Endothelial cell of umbilical vein (primary cell): ENCODE results near the gene FKBP2. TPM values are rescaled to one million over a fixed set of nuclear protein-coding genes. Genes with fewer than 3 reads are reported as not detected.

Source experiments
- BruUV-seq: library from RNA; stranded (reverse); fragments of 400-500 nt; replicated peaks from 2 replicates; lab custom pipeline; 2021; lab: Mats Ljungman, UMichigan
- CTCF ChIA-PET: fragments of 300-600, 350-600 bp; sonication (Branson Sonifier 250); formaldehyde crosslinking; loops from one replicate; lab custom pipeline; 2021; ENCODE audit warnings: antibody characterized with exemption, inconsistent platforms; lab: Charles Lee
- POLR2A ChIA-PET: fragments of 300-600, 350-600 bp; sonication (Branson Sonifier 250); formaldehyde crosslinking; loops from one replicate; lab custom pipeline; 2021; ENCODE audit warnings: antibody characterized with exemption, inconsistent platforms; lab: Charles Lee
- DNase-seq: peaks from one replicate; pipeline ENCODE4 v3.0.0-alpha.2; 2011; ENCODE audit warnings: low read depth, low spot score
- FAIRE-seq: peaks from 2 replicates; lab custom pipeline; 2011; peaks lifted over from hg19 to GRCh38; lab: Jason Lieb, UNC
- H2AFZ ChIP-seq: 2 replicates; pipeline ENCODE4 v1.6.0; 2012; ENCODE audit warnings: low read depth, low read length, control low read depth, inconsistent platforms
- H3K27ac ChIP-seq: 2 replicates; pipeline ENCODE4 v1.5.1; 2011; ENCODE audit warnings: low read depth, mild to moderate bottlenecking, control low read depth, low read length, moderate library complexity; ENCODE audit not compliant: insufficient read depth
- H3K27me3 ChIP-seq, 2 experiments: 2 replicates each; pipeline versions ENCODE4 v1.6.0 to v1.6.1; 2011; ENCODE audit warnings: low read length in 2 of 2, mixed read lengths in 1 of 2; ENCODE audit not compliant: control insufficient read depth in 2 of 2, insufficient read depth in 2 of 2
- H3K36me3 ChIP-seq, 2 experiments: 2 replicates in 1 of 2; 3 replicates in 1 of 2; pipeline ENCODE4 v1.5.1; 2011; ENCODE audit warnings: low read length in 2 of 2, mild to moderate bottlenecking in 1 of 2, moderate library complexity in 1 of 2; ENCODE audit not compliant: control insufficient read depth in 2 of 2, insufficient read depth in 2 of 2; ENCODE audit errors: extremely low read depth in 1 of 2
- H3K4me1 ChIP-seq: 3 replicates; pipeline ENCODE4 v1.5.1; 2011; ENCODE audit warnings: mild to moderate bottlenecking, low read length; ENCODE audit not compliant: control insufficient read depth, insufficient read depth; ENCODE audit errors: extremely low read depth
- H3K4me2 ChIP-seq: 2 replicates; pipeline ENCODE4 v1.6.1; 2011; ENCODE audit warnings: low read length, control low read depth, mixed read lengths; ENCODE audit not compliant: insufficient read depth
- H3K4me3 ChIP-seq, 3 experiments: fragments of 200-600 bp in 1 of 3; sonication (generic), shearing (Covaris generic) in 1 of 3; replicated peaks in 1 of 3; 2 replicates each; pipeline ENCODE4 v1.5.1; 2011 to 2016; ENCODE audit warnings: control low read depth in 3 of 3, low read length in 3 of 3, mild to moderate bottlenecking in 2 of 3, inconsistent platforms in 1 of 3, low read depth in 1 of 3, moderate library complexity in 1 of 3; ENCODE audit not compliant: insufficient read depth in 1 of 3
- H3K79me2 ChIP-seq: 2 replicates; pipeline ENCODE4 v1.6.0; 2012; ENCODE audit warnings: low read length, inconsistent platforms; ENCODE audit not compliant: control insufficient read depth, insufficient read depth
- H3K9ac ChIP-seq: replicated peaks from 2 replicates; pipeline ENCODE3; 2011; ENCODE audit warnings: low read length, control low read depth; ENCODE audit not compliant: insufficient read depth; ENCODE audit errors: extremely low read depth
- H3K9me1 ChIP-seq: replicated peaks from 3 replicates; pipeline ENCODE4 v1.6.0; 2011; ENCODE audit warnings: mild to moderate bottlenecking, low read length; ENCODE audit not compliant: control insufficient read depth, insufficient read depth; ENCODE audit errors: extremely low read depth
- H3K9me3 ChIP-seq: replicated peaks from 2 replicates; pipeline ENCODE4 v1.5.1; 2012; ENCODE audit warnings: low read length, inconsistent platforms; ENCODE audit not compliant: control insufficient read depth, insufficient read depth
- H4K20me1 ChIP-seq: replicated peaks from 2 replicates; pipeline ENCODE3; 2011; ENCODE audit warnings: mild to moderate bottlenecking, low read length; ENCODE audit not compliant: control insufficient read depth, insufficient read depth; ENCODE audit errors: extremely low read depth
- FOS ChIP-seq: IDR thresholded peaks from 2 replicates; pipeline ENCODE4 v1.6.1; 2011; ENCODE audit warnings: mild to moderate bottlenecking, low read length, moderate library complexity, borderline replicate concordance; ENCODE audit not compliant: insufficient read depth
- JUN ChIP-seq: IDR thresholded peaks from 2 replicates; pipeline ENCODE4 v1.6.1; 2011; ENCODE audit warnings: borderline replicate concordance, low read depth; ENCODE audit not compliant: insufficient read length, insufficient read depth
- POLR2A ChIP-seq: IDR thresholded peaks from 2 replicates; pipeline ENCODE4 v1.6.1; 2012; ENCODE audit warnings: low read depth, mild to moderate bottlenecking, control low read depth, low read length
- POLR2AphosphoS5 ChIP-seq: IDR thresholded peaks from 2 replicates; pipeline ENCODE4 v1.6.1; 2012; ENCODE audit warnings: low read depth, mild to moderate bottlenecking, control low read depth, low read length, moderate library complexity; ENCODE audit not compliant: insufficient read depth
- dilution Hi-C: fragments of 300-500 bp; cut with MboI; formaldehyde crosslinking; loops from one replicate; pipeline ENCODE4 v1.15.0; 2019; ENCODE audit warnings: low sequenced_read_pairs; ENCODE audit not compliant: extremely low pct_ligation_motif_present
- intact Hi-C: fragments of 100-400 bp; cut with micrococcal nuclease; formaldehyde crosslinking; loops from one replicate; pipeline ENCODE4 v1.10.0; 2022
- polyA plus RNA-seq, 4 experiments: library from polyadenylated mRNA; depleted of rRNA in 3 of 4; stranded (reverse) in 3 of 4; unstranded in 1 of 4; fragments of >200 nt; gene quantifications; 2 replicates each; pipeline versions ENCODE4 v1.2.1 to v1.2.3, GENCODE V29; 2011 to 2012; ENCODE audit warnings: missing spikeins in 1 of 4
- total RNA-seq: library from RNA; stranded (reverse); gene quantifications from 2 replicates; pipeline ENCODE4 v1.2.3, GENCODE V29; 2021
- TF ChIP-seq, protein P1 (sequence below), 2 donors: IDR thresholded peaks; 1 replicate in 1 of 2; 2 replicates in 1 of 2; pipeline ENCODE4 v1.5.1; 2011; ENCODE audit warnings: low read length in 2 of 2, mild to moderate bottlenecking in 2 of 2, moderate library complexity in 2 of 2, control low read depth in 1 of 2, inconsistent platforms in 1 of 2, low read depth in 1 of 2; ENCODE audit not compliant: insufficient read depth in 1 of 2; ENCODE audit errors: extremely low read depth in 1 of 2

Gene FKBP2
- total and polyA plus RNA-seq, 2 donors (not counting 3 experiments of a cell fraction or from before 2014, with no cell fraction given), result 48.5 to 74.4 TPM

DNA sequence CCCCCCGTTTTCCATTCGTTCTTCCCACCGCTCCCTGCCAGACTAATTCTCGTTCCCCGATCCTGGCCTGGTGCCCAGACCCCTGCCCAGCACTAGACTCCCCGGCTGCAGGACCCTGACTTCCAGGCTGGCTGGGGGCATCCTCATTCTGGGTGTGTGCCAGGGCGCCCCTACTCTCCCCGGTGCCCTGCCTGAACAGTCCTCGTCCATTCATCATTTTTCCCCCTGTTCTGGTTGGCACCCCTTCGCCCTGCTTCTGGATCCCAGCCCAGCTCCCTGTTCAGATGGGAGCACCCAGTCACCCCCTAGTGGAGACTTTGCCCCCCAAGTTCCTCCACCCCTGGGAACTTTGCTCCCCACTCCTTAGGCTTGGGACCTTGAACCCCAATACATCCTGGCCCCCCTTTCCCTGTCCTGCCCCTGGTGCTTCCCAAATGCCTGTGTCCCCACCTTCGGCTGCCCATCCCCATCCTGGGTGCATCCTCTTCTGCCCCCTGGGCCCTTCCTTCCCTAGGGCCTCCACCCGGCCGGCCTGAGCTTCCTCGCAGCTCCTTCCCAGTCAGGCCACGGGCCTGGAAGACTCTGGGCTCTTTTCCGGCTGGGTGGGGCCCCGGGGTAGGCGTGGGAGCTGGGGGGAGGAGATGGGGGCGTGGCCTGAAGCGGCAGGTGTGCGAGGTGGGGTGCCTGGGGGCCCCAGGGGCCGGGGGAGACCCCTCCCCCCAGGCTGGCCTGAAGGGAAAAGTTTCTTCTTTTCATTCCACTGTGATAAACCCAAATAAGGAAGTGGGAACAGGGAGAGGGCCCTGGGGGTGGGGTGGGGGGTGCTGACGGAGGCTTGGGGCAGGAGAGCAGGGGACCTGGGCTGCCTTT, 11.3 kb downstream of the FKBP2 start:
- H3K4me3 ChIP-seq, result peak overlapping the region; percentile 80 to 93 (median 80)
- H3K9me1 ChIP-seq, result no peaks in the 10 kb centered on the region
- peaks cover 32% of the 10 kb centered on the region for H3K79me2 ChIP-seq
- dilution Hi-C loops, result no loop called here
- peak overlapping the region; percentile 86 for H3K4me2 ChIP-seq
- FAIRE-seq, result no peak
- H3K27ac ChIP-seq, result peak overlapping the region; percentile 49
- peaks cover 2 to 17% of the 10 kb centered on the region in 2 experiments for H3K36me3 ChIP-seq
- ChIA-PET POLR2A (no interaction called here), CTCF (interaction anchor here (0.7 to 4.7 kb wide), 10 partner anchors 8 to 103 kb away, joined by 3 to 60 read pairs (median 8); partner anchors contain the start of genes CATSPERZ, FERMT3, PRDX5 and STIP1)
- H2AFZ ChIP-seq, result peak overlapping the region; percentile 23
- H3K9me3 ChIP-seq, result no peaks in the 10 kb centered on the region
- no peak for DNase-seq
- intact Hi-C loops, result no loop called here
- no peaks in the 10 kb centered on the region for H4K20me1 ChIP-seq
- TF ChIP-seq FOS (no peak), POLR2AphosphoS5 (peak; percentile 46), JUN (no peak), POLR2A (peak; percentile 38)
- TF ChIP-seq, protein P1, sequence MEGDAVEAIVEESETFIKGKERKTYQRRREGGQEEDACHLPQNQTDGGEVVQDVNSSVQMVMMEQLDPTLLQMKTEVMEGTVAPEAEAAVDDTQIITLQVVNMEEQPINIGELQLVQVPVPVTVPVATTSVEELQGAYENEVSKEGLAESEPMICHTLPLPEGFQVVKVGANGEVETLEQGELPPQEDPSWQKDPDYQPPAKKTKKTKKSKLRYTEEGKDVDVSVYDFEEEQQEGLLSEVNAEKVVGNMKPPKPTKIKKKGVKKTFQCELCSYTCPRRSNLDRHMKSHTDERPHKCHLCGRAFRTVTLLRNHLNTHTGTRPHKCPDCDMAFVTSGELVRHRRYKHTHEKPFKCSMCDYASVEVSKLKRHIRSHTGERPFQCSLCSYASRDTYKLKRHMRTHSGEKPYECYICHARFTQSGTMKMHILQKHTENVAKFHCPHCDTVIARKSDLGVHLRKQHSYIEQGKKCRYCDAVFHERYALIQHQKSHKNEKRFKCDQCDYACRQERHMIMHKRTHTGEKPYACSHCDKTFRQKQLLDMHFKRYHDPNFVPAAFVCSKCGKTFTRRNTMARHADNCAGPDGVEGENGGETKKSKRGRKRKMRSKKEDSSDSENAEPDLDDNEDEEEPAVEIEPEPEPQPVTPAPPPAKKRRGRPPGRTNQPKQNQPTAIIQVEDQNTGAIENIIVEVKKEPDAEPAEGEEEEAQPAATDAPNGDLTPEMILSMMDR (IDR thresholded peaks at IDR 0.05; ENCODE audit: extremely low read depth in 1 of 2, insufficient read depth in 1 of 2, low read depth in 1 of 2, low read length in 2 of 2), result peak in 1 of 2 donors; percentile 31
- no TSS peak for BruUV-seq
- no peaks in the 10 kb centered on the region for H3K27me3 ChIP-seq
- peaks cover 27% of the 10 kb centered on the region for H3K4me1 ChIP-seq
- H3K9ac ChIP-seq, result peak overlapping the region; percentile 65
